Loucy (cell line): ENCODE data around the gene ATP1B3.

Source experiments
- EZH2phosphoT487 ChIP-seq: fragments of 200-600 bp; IDR thresholded peaks from 2 replicates; pipeline ENCODE4 v1.6.1; 2018; ENCODE audit warnings: antibody characterized with exemption, mild to moderate bottlenecking, moderate library complexity, borderline replicate concordance
- TF ChIP-seq, protein P1 (sequence below): fragments of 200-600 bp; sonication (generic); conservative IDR thresholded peaks from 2 replicates; pipeline ENCODE4 v1.5.1; 2014; ENCODE audit warnings: mild to moderate bottlenecking, antibody characterized with exemption, low read length

DNA sequence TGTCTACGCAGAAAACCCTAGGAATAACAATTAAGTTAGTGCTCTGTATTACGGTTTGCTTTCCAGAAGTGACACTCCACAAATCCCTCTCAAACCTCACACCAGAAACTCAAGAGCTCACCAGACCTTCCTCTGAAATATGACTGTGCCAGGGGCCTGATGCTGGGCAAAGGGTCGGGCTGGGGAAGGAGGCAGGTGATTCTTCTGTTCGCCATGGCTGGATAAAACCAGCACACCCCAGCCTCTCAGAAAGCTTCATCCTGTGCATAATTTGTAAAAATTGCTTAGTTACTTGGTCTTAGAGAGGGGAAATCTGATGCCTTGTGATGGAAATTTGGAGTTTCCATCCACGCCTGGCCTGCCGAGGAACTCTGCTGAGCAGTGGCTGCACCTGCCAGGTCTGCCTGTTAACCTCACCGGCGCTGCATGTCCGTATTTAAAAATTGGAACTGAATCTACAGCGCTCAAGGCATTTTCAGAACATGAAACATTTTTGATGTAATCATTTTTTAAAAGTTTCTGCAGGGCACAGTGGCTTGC is 22.7 kb upstream of the ATP1B3 start:
- TF ChIP-seq, protein P1, sequence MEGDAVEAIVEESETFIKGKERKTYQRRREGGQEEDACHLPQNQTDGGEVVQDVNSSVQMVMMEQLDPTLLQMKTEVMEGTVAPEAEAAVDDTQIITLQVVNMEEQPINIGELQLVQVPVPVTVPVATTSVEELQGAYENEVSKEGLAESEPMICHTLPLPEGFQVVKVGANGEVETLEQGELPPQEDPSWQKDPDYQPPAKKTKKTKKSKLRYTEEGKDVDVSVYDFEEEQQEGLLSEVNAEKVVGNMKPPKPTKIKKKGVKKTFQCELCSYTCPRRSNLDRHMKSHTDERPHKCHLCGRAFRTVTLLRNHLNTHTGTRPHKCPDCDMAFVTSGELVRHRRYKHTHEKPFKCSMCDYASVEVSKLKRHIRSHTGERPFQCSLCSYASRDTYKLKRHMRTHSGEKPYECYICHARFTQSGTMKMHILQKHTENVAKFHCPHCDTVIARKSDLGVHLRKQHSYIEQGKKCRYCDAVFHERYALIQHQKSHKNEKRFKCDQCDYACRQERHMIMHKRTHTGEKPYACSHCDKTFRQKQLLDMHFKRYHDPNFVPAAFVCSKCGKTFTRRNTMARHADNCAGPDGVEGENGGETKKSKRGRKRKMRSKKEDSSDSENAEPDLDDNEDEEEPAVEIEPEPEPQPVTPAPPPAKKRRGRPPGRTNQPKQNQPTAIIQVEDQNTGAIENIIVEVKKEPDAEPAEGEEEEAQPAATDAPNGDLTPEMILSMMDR = no peak
- TF ChIP-seq EZH2phosphoT487 = no peak
